ENCODE data around the gene MS4A6E. TPM values are rescaled to one million over a fixed set of nuclear protein-coding genes. Genes with fewer than 3 reads are reported as not detected.

The MS4A6E gene
- total and polyA plus RNA-seq, 2 donors (not counting 1 experiment from before 2014, with no cell fraction given) = not detected

DNA sequence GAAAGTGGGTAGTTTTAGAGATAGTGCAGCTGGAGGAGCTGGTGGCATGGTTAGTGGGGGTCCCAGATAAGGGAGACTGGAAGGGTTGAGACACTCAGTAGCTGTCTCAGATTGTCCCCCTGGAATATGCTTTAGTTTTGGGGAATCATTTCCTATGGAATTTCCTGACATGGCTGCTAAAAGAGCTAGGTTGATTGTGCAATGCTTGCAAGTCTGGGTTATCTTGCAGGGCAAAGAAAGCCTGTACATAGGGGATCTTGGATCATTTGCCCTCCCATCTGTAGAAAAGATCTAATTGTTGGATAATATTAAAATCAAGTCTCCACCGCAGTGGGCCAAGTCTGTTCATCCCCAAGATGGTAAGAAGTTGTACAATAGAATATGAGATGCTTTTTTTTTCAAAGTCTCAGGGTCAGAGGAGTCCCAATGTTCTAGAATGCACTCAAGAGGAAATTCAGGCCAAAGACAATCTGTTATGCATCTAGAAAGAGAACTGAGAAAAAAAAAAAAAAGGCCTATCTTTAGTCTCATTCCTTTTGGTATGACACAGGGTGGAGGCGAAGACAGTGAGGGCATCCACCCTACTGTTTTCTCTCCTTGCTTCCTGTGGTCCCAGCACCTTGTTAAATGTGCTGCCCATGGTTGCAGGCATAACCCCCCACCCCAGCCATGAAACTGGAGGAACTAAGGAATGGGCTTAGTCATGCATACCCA lies 20.2 kb downstream of the MS4A6E start:
- no peaks in the 10 kb centered on the region for H3K36me3 ChIP-seq (replicated peaks in 1 of 2; ENCODE audit: control extremely low read depth in 1 of 2, control insufficient read depth in 1 of 2, extremely low read depth in 1 of 2, insufficient read depth in 2 of 2, low read length in 1 of 2)
- no peaks in the 10 kb centered on the region for H3K27me3 Mint-ChIP-seq
- peaks cover 22 to 26% of the 10 kb centered on the region in 2 donors for H3K4me1 ChIP-seq (ENCODE audit: control insufficient read depth in 2 of 2, insufficient read depth in 2 of 2, low read length in 2 of 2)
- ChIA-PET CTCF (interaction anchor here (0.5 to 11.2 kb wide), 26 partner anchors 12 to 430 kb away, joined by 3 to 153 read pairs (median 6); partner anchors contain the start of genes MS4A1 and MS4A15), POLR2A (no interaction called here)
- no peak overlapping the region for H3K4me3 Mint-ChIP-seq
- H3K9me3 Mint-ChIP-seq (ENCODE audit: insufficient read depth) = no peaks in the 10 kb centered on the region
- H3K79me2 ChIP-seq (ENCODE audit: control insufficient read depth, insufficient read depth, low read length) = no peaks in the 10 kb centered on the region
- H3K9me3 ChIP-seq (ENCODE audit: control extremely low read depth in 1 of 3, control insufficient read depth in 2 of 3, insufficient read depth in 1 of 3, low read length in 2 of 3) = no peaks in the 10 kb centered on the region
- H3K4me3 ChIP-seq (ENCODE audit: control extremely low read depth in 1 of 5, extremely low read depth in 1 of 5, insufficient read depth in 1 of 5, low read depth in 2 of 5, low read length in 4 of 5) = no peak overlapping the region
- peak overlapping the region; percentile 8 for H3K27ac Mint-ChIP-seq
- intact Hi-C loops (cut with micrococcal nuclease) = no loop called here
- H2AFZ ChIP-seq (ENCODE audit: insufficient read depth, low read depth, low read length, poor library complexity, severe bottlenecking) = no peak overlapping the region
- TF ChIP-seq EZH2 (IDR thresholded peaks at IDR 0.05; ENCODE audit: borderline replicate concordance, insufficient read depth, low read depth, low read length, poor library complexity, severe bottlenecking) = no peak
- TF ChIP-seq, protein P1, sequence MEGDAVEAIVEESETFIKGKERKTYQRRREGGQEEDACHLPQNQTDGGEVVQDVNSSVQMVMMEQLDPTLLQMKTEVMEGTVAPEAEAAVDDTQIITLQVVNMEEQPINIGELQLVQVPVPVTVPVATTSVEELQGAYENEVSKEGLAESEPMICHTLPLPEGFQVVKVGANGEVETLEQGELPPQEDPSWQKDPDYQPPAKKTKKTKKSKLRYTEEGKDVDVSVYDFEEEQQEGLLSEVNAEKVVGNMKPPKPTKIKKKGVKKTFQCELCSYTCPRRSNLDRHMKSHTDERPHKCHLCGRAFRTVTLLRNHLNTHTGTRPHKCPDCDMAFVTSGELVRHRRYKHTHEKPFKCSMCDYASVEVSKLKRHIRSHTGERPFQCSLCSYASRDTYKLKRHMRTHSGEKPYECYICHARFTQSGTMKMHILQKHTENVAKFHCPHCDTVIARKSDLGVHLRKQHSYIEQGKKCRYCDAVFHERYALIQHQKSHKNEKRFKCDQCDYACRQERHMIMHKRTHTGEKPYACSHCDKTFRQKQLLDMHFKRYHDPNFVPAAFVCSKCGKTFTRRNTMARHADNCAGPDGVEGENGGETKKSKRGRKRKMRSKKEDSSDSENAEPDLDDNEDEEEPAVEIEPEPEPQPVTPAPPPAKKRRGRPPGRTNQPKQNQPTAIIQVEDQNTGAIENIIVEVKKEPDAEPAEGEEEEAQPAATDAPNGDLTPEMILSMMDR (IDR thresholded peaks at IDR 0.05) = no peak
- H3K27me3 ChIP-seq (replicated peaks in 1 of 4; ENCODE audit: control extremely low read depth in 1 of 4, control insufficient read depth in 3 of 4, insufficient read depth in 4 of 4, low read length in 3 of 4) = no peaks in the 10 kb centered on the region
- H3K9ac ChIP-seq (ENCODE audit: low read length) = no peak overlapping the region
- DNase-seq = no peak
- ATAC-seq (ENCODE audit: low read depth) = peak; percentile 47
- H3K4me1 Mint-ChIP-seq = peaks cover 24% of the 10 kb centered on the region
- WGBS (ENCODE audit: insufficient coverage) = 0% methylated on average over 1 of the region's 2 CpGs
- no peak overlapping the region for H3K27ac ChIP-seq (ENCODE audit: low read length in 2 of 2)
- H4K20me1 ChIP-seq (ENCODE audit: control insufficient read depth, insufficient read depth, low read length, poor library complexity, severe bottlenecking) = no peaks in the 10 kb centered on the region
- peak overlapping the region; percentile 33 for H3K4me2 ChIP-seq (replicated peaks; ENCODE audit: low read depth, low read length, poor library complexity, severe bottlenecking)

DNA sequence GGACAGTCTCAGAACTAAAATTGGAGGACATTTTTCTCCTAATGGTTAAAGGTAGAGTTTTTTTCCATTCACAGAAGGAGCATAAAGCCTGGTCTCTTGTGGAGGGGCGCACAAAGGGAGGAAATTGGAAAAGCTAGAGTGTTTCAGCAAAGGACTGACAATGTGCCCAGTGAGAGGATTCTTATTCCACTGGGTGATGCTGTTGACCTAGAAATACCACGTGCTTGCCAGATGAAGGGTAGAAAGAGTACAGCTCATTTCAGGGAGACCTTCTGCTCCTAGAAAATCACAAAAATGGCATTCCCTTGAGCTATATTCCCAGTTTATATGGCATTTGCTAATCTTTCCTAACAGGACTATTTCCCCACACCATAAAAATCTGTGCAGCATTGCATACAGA lies 21.1 kb downstream of the MS4A6E start:
- H3K27me3 ChIP-seq (replicated peaks in 1 of 4; ENCODE audit: control extremely low read depth in 1 of 4, control insufficient read depth in 3 of 4, insufficient read depth in 4 of 4, low read length in 3 of 4) = no peaks in the 10 kb centered on the region
- H3K4me3 Mint-ChIP-seq = no peak overlapping the region
- no peaks in the 10 kb centered on the region for H3K9me3 ChIP-seq (ENCODE audit: control extremely low read depth in 1 of 3, control insufficient read depth in 2 of 3, insufficient read depth in 1 of 3, low read length in 2 of 3)
- TF ChIP-seq, protein P1 (IDR thresholded peaks at IDR 0.05) = peak; percentile 55
- TF ChIP-seq EZH2 (IDR thresholded peaks at IDR 0.05; ENCODE audit: borderline replicate concordance, insufficient read depth, low read depth, low read length, poor library complexity, severe bottlenecking) = no peak
- no peak overlapping the region for H2AFZ ChIP-seq (ENCODE audit: insufficient read depth, low read depth, low read length, poor library complexity, severe bottlenecking)
- peaks cover 22 to 26% of the 10 kb centered on the region in 2 donors for H3K4me1 ChIP-seq (ENCODE audit: control insufficient read depth in 2 of 2, insufficient read depth in 2 of 2, low read length in 2 of 2)
- H3K36me3 ChIP-seq (replicated peaks in 1 of 2; ENCODE audit: control extremely low read depth in 1 of 2, control insufficient read depth in 1 of 2, extremely low read depth in 1 of 2, insufficient read depth in 2 of 2, low read length in 1 of 2) = no peaks in the 10 kb centered on the region
- ChIA-PET POLR2A (no interaction called here), CTCF (interaction anchor here (0.5 to 11.2 kb wide), 28 partner anchors 8 to 429 kb away, joined by 3 to 153 read pairs (median 6); partner anchors contain the start of gene MS4A15)
- peaks cover 24% of the 10 kb centered on the region for H3K4me1 Mint-ChIP-seq
- H3K27ac ChIP-seq (ENCODE audit: low read length in 2 of 2) = no peak overlapping the region
- DNase-seq (peak; percentile 57), ATAC-seq (ENCODE audit: low read depth) (peak; percentile 36)
- intact Hi-C loops (cut with micrococcal nuclease) = loop anchor here (1.0 to 2.0 kb wide), 3 partner anchors 15 to 270 kb away; no protein-coding TSS in a partner anchor
- H3K4me2 ChIP-seq (replicated peaks; ENCODE audit: low read depth, low read length, poor library complexity, severe bottlenecking) = no peak overlapping the region
- no peaks in the 10 kb centered on the region for H3K27me3 Mint-ChIP-seq
- H4K20me1 ChIP-seq (ENCODE audit: control insufficient read depth, insufficient read depth, low read length, poor library complexity, severe bottlenecking) = no peaks in the 10 kb centered on the region
- 60% methylated on average over 2 of the region's 2 CpGs for WGBS (ENCODE audit: insufficient coverage)
- no peaks in the 10 kb centered on the region for H3K79me2 ChIP-seq (ENCODE audit: control insufficient read depth, insufficient read depth, low read length)
- no peaks in the 10 kb centered on the region for H3K9me3 Mint-ChIP-seq (ENCODE audit: insufficient read depth)
- no peak overlapping the region for H3K9ac ChIP-seq (ENCODE audit: low read length)
- no peak overlapping the region for H3K4me3 ChIP-seq (ENCODE audit: control extremely low read depth in 1 of 5, extremely low read depth in 1 of 5, insufficient read depth in 1 of 5, low read depth in 2 of 5, low read length in 4 of 5)
- H3K27ac Mint-ChIP-seq = no peak overlapping the region

All from B cell (primary cell).